DMS79 treated with DMSO at 0.1 percent for 48 hours (cell line): Measurements from ENCODE around the gene MSL1.
"Not testable (repeated sequence)": the region's sequence is repeated elsewhere in the genome, so short reads cannot be mapped to it uniquely, and the experiment has no call there.

Source experiments
- DNase-seq: peaks from one replicate; lab custom pipeline; 2025; lab: John Stamatoyannopoulos, UW

MSL1 gene

DNA sequence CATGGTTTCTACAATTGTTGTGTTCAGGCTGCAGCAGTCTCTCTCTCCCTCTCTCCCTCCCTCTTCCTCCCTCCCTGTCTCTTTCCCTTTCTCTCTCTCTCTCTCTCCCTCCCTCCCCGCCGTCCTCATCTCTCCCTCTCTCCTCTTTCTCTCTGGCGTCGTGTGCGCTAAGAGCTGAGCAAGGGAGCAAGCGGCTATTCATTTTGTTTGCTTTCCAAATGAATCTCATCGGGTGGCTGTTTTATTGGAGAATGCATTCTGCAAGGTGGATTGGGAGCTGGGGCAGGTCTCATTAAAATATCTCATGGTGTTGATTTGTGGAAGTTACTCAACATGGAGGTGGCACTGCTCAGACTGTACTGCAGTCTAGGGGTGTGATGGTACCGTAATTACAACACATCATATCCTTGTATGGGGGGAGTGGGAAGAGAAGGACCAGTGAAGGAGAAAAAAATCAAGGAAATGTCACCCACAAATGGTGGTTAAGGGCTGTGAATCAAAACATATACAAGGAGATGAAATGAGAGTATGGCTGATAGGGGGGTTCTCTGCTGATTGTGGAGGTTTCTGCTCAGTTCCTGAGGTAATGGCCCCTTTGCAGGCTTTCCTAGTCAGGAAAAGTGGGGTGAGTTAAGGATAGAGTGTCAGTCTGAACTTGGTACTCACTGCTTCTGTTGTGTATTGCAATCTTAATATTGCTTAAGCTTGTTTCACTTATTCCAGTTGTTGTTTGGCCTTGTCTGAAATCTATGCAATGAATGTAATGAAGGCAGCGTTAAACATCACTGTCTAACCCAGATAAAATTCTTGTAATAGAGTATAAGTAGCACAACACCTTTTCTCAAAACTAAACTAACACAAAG lies 2.7 kb downstream of the MSL1 start:
- DNase-seq, result peak; percentile 16

DNA sequence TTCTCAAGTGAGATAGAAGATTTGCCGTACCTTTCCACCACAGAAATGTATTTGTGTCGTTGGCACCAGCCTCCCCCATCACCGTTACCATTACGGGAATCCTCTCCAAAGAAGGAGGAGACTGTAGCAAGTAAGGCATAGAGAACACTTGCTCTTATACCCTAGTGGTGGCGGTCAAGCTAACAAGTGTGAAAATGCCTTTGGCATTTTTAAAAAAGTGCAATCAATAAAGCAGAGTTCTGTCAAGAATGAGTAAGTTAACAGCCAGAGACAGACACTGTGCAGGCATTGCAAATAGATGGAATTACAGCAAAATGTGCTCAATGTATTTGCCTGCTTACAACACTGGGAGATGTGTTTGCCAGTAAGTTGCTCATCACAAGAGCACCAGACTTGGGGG lies 7.7 kb downstream of the MSL1 start:
- no peak for DNase-seq

DNA sequence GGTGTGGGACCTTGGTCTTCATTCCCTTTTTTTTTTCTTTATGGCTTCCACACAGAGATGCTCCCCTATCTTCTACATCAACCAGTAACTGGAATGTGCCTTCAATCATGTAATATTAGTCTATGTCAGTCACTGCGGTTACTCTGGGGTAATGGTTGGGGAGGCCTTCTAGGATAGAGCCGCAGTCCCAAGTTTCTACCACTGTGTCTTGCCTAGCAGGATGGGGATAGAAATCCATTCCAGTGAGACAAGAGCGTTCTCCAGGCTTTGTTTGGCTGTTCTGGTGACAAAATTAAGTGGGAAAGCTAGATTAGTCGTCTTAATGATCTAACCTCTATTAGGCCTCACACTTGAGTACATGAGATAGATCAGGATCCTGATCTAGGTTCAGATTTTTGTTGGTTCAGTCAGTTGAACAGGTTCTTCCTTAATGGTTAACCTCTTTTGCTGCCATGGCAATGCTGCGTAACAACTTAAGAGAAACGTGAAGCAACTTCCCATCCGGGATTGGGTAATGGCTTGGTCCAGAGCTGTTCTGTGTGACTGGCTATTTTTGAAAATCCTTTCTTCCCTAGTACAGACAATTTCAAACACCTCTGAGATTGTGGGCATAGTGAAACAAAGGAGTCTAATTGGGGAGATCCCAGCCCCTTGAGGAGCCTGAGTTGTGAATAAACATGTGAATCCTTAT lies 8.7 kb downstream of the MSL1 start:
- DNase-seq, result no peak

DNA sequence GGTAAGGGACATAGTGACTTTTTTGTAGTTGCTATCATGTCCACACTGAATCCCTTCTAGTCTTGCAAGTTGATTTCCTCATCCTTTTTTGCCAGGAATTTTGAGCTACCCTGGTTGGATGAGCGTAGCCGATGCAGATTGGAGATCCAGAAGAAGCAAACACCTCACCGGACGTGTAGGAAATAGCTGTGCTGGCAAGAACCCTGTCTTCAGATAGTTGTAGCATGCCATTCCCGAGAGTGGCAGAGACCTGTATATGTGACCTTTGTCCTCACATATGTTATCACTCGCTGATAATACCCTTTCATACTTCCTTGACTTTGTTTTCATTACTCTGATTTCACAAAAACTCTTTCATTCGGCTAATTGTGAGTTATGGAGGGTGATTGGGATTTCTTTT lies 12.4 kb downstream of the MSL1 start:
- no peak for DNase-seq

DNA sequence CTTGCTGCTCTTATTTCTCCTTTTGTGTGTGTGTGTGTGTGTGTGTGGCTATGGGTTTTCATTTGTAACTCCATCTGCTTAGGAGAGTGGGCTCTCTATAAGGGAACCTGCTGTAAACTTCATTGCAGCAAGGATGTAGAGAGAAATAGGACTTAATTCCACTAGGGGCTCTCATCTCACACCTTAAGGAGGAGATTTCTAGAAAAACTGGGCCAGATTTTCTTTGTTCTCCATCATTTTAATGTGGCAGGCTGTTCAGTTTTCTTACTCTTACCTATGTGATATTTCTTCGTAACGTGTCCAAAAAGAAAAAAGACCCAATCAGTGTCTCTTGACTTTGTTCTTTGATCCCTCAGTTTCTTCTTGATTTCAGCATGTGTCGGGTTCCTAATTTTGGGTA lies 14.0 kb downstream of the MSL1 start:
- no peak for DNase-seq

DNA sequence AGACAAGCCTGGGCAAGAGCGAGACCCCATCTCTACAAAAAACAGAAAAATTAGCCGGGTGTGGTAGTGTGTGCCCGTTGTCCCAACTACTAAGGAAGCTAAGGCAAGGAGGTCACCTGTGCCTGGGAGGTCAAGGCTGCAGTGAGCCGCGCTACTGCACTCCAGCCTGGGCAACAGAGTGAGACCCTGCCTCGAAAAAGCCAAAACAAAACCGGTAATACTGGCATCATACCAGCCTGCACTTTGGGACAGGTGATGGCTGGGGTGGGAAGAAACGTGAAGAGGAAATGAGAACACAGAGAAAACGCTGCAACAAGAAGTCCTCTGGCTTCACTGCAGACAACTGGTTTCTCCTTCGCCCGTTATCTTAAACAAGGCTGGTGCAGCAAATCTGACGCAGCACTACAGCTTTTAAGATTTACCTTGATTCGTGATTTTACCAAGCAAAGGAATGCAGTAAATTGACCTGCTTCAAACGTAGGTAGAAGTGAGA lies 17.8 kb downstream of the MSL1 start:
- no peak for DNase-seq

DNA sequence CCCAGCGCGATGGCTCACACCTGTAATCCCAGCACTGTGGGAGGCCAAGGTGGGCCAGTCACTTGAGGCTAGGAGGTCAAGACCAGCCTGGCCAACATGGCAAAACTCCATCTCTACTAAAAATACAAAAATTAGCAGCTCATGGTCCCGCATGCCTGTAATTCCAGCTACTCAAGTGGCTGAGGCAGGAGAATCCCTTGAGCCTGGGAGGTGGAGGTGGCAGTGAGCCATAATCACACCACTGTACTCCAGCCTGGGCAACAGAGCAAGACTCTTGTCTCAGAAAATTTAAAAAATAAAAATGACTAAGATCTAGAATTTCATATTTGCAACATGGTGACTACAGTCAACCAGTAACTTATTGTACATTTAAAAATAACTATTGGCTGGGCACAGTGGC lies 21.4 kb downstream of the MSL1 start:
- not testable (repeated sequence) for DNase-seq

DNA sequence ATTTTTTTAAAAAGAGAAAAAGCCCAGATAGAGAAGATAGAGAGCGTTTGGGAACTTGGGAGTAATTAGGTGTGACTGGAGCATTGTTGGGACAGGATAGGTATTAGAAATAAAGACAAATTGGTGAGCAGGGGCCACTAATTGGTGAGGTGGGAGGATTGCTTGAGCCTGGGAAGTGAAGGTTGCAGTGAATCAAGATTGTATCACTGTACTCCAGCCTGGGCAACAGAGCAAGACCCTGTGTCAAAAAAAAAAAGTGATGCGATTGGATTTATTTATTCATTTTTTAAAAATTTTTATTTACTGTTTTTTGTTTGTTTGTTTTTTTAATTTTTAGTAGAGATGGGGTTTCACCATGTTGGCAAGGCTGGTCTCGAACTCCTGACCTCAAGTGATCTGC lies 23.7 kb downstream of the MSL1 start:
- no peak for DNase-seq

DNA sequence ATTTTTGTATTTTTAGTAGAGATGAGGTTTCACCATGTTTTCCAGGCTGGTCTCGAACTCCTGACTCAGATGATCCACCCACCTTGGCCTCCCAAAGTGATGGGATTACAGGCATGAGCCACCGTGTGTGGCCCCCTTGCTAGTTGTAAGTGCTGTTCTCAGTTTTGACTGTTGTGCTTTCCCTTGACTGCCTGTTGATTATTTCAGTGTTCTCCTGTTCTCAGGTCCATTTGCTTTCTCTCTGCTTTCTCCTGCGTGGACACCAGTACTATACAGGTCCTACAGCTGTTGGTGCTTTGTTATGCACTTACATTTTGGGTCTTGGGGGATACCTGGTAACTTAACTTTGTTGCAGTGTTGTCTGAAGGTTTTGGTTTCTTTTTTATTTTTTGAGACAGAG lies 26.8 kb downstream of the MSL1 start:
- no peak for DNase-seq

DNA sequence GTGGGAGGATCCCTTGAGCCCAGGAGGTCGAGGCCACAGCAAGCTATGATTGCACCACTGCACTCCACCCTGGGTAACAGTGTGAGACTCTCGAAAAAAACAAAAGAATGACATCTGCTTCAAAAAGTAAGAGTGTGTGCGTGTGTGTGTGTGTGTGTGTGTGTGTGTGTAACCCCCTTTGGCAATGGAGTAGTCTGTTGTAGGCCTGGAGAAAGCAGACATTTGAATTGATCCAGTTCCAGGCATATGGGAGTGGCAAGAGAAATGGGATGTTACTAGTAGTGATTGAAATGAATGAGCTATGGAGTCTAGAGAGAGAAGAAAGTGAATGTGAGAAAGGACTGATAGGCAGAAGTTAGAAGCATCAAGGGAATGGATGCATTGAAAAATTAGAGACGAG lies 28.5 kb downstream of the MSL1 start:
- DNase-seq, result no peak

DNA sequence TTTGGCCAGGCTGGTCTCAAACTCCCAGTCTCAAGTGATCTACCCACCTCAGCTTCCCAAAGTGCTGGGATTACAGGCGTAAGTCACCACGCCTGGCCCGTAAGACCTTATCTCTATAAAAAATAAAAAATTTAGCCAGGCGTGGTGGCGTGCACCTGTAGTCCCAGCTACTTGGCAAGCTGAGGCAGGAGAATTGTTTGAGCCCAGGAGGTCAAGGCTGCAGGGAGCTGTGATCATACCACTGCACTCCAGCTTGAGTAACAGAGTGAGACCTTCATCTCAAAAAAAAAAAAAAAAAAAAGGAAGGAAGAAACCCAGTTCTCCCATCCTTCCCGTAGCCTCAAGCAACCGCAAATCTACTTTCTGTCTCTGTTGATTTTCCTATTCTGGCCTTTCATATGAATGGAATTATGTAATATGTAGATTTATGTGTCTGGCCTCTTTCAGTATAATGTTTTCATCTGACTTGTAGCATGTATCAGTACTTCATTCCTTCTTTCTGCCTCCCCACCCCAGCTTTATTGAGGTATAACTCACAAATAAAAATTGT lies 29.7 kb downstream of the MSL1 start:
- no peak for DNase-seq

DNA sequence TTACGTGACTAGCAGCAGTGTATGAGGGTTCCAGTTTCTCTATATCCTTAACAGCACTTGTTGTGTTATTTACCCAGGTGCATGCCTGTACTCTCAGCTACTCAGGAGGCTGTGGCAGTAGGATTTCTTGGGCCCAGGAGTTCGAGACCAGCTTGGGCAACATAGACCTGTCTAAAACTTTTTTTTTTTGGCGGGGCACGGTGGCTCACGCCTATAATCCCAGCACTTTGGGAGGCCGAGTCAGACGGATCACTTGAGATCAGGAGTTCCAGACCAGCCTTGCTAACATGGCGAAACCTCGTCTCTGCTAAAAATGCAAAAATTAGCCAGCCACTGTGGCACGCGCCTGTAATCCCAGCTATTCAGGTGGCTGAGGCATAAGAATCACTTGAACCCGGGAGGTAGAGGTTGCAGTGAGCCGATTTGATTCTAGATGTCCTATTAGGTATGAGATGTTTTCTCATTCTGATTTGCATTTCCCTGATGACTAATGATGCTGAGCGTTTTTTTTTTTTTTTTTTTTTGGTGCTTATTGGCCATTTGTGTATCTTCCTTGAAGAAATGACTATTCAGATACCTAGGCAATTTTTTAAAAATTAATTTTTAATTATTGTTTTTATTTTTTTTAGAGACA lies 31.9 kb downstream of the MSL1 start:
- no peak for DNase-seq

DNA sequence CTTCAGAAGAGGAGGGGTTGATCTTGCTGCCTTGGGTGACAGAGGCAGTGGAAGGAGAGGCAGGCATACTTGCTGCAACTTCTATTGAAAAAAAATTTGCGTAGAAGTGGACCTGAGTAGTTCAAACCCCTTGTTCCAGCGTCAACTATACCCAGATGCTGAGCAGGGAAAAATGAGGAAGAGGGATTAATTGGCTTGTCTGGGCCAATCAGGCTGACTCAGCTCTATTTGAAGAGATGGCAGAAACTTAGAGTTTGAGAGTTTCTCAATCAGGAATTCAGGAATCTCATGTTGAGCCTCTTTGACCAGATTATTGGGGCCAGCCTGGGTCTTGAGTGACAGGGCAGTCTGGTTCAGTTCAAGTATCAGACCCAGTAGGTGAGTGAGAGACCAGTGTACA lies 36.2 kb downstream of the MSL1 start:
- DNase-seq, result no peak

DNA sequence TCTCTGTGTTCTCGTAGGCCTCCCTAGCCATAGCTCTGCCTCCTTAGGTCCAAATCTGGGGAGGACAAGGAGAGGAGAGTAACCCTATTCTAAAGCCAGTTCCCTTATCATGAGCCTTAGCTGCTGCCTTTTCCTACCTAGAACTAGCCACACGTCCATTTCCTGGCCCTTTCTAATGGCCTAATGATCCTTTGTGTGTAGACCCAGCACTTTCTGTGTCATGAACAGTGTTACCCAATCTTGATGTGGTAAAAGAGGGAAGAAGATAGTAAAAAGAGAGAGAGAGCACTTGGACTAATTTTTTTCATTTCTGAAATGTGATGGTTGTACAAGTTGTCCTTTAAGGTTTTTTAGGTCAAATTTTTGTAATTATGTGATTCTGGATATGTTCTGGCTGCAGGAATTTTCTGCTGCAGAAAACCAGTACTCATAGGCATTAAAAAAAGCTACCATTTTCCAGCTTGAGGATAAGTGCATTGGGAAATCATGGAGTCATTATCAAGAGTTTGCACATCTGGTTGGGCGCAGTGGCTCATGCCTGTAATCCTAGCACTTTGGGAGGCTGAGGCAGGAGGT lies 36.8 kb downstream of the MSL1 start:
- no peak for DNase-seq

DNA sequence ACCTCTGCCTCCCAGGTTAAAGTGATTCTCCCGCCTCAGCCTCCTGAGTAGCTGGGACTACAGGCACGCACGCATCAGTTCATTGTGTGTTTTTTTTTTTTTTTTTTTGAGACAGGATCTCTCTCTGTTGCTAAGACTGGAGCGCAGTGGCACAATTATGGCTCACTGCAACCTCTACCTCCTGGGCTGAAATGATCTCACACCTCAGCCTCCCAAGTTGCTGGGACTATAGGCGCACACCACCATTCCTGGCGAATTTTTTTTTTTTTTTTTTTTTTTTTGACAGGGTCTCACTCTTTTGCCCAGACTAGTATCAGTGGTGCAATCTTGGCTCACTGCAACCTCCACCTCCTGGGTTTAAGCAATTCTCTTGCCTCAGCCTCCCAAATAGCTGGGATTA lies 37.7 kb downstream of the MSL1 start:
- DNase-seq, result no peak

DNA sequence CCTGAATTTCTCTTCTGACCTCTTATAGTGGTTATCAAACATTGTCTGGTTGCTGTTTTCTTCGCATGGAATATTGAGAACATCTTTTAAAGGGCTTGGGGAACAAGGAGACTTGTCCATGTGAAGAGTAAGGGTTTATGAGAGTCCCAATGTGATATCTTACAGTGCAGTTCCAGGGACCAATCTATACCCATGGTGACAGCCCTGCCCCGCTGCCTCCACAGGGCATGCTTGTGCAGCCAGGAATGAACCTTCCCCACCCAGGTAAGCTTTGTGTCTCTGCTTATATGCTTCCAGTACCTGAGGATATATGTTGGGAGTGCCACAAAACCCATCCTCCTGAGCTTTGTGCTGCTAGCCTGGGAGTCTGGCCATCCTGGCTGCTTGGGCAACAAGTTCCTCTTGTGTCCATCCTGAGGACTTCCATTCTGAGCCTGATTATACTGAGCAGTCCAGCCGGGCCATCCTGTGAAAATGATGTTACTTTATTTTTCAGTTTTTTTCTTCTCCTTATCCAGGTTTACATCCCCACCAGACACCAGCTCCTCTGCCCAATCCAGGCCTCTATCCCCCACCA lies 46.0 kb downstream of the MSL1 start:
- no peak for DNase-seq

DNA sequence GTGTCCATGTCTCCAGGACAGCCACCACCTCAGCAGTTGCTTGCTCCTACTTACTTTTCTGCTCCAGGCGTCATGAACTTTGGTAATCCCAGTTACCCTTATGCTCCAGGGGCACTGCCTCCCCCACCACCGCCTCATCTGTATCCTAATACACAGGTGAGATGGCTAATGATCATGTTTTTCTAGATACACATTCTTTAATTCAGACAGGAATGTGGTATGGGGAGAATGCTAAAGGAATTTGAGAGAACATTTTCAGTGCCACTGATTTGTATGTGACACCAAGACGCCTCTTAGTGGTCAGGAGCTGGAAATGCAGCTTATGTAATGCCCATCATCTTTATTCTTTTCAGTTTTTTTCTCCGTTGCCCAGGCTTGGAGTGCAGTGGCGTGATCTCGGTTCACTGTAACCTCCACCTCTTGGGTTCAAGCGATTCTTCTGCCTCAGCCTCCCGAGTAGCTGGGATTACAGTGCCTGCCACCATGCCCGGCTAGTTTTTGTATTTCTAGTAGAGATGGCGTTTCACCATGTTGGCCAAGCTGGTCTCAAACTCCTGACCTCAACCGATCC lies 46.6 kb downstream of the MSL1 start:
- DNase-seq, result peak; percentile 46

DNA sequence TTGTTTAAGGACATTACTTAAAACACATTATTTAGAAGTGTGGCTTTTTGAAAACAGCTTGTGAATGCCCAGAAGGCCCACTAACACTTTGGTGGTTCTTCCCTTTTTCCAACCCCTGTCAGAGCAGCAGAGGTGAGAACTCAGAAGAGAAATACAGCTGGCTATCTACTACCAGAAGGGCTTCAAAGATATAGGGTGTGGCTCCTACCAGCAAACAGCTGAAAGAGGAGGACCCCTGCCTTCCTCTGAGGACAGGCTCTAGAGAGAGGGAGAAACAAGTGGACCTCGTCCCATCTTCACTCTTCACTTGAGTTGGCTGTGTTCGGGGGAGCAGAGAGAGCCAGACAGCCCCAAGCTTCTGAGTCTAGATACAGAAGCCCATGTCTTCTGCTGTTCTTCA lies 48.6 kb downstream of the MSL1 start:
- no peak for DNase-seq

DNA sequence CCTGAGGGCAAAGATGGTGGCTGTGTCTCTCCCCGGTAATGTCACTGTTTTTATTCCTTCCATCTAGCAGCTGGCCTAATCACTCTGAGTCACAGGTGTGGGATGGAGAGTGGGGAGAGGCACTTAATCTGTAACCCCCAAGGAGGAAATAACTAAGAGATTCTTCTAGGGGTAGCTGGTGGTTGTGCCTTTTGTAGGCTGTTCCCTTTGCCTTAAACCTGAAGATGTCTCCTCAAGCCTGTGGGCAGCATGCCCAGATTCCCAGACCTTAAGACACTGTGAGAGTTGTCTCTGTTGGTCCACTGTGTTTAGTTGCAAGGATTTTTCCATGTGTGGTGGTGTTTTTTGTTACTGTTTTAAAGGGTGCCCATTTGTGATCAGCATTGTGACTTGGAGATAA lies 50.0 kb downstream of the MSL1 start:
- no peak for DNase-seq

DNA sequence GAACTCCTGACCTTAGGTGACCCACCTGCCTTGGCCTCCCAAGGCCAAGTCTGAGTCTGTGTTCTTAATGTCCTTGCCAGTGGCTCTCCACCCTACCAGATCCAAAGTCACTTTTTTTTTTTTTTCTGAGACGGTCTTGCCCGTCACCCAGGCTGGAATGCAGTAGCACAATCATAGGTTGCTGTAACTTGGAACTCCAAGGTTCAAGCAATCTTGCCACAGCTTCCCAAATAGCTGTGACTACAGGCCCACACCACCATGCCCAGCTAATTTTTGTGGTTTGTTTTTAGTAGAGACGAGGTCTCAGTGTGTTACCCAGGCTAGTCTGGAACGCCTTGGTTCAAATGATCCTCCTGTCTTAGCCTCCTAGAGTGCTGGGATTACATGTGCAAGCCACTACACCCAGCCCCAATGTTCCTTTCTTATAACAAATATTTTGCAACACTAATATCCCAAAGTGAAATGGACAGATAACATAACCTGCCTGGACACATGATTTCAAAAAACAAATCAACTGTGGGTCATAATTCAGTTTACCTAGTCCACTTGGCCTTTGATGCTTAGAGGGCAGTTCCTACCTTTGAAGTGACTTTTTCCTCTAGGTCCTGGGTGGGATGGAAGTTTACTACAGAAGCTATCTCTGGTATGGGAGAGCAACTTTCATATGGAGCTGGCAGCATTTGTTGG lies 51.5 kb downstream of the MSL1 start:
- DNase-seq, result no peak

DNA sequence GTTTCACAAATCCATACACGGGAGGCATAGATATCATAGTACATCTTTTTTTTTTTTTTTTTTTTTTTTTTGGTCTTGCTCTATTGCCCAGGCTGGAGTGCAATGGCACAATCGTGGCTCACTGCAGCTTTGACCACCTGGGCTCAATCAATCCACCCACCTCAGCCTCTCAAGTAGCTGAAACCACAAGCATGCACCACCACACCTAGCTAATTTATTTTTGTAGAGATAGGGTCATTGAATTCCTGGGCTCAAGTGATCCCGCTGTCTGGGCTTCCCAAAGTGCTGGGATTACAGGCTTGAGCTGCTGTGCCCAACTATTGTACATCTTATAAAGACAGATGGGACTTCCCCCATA lies 52.0 kb downstream of the MSL1 start:
- no peak for DNase-seq
